Retinal pigment epithelial cell (primary cell): Measurements from ENCODE around the gene TTLL4.
"Not testable (repeated sequence)": the region's sequence is repeated elsewhere in the genome, so short reads cannot be mapped to it uniquely, and the experiment has no call there.

ENCODE experiments used
- DNase-seq: peaks from one replicate; pipeline ENCODE4 v3.0.0-alpha.2; 2010; ENCODE audit warnings: low read depth
- H3K4me3 ChIP-seq: 2 replicates; pipeline ENCODE4 v1.5.1; 2011; ENCODE audit warnings: mild to moderate bottlenecking, low read length, control low read depth, moderate library complexity
- TF ChIP-seq, protein P1 (sequence below): conservative IDR thresholded peaks from 2 replicates; pipeline ENCODE4 v1.5.1; 2011; ENCODE audit warnings: low read depth, low read length, control low read depth, inconsistent platforms

Gene TTLL4

DNA sequence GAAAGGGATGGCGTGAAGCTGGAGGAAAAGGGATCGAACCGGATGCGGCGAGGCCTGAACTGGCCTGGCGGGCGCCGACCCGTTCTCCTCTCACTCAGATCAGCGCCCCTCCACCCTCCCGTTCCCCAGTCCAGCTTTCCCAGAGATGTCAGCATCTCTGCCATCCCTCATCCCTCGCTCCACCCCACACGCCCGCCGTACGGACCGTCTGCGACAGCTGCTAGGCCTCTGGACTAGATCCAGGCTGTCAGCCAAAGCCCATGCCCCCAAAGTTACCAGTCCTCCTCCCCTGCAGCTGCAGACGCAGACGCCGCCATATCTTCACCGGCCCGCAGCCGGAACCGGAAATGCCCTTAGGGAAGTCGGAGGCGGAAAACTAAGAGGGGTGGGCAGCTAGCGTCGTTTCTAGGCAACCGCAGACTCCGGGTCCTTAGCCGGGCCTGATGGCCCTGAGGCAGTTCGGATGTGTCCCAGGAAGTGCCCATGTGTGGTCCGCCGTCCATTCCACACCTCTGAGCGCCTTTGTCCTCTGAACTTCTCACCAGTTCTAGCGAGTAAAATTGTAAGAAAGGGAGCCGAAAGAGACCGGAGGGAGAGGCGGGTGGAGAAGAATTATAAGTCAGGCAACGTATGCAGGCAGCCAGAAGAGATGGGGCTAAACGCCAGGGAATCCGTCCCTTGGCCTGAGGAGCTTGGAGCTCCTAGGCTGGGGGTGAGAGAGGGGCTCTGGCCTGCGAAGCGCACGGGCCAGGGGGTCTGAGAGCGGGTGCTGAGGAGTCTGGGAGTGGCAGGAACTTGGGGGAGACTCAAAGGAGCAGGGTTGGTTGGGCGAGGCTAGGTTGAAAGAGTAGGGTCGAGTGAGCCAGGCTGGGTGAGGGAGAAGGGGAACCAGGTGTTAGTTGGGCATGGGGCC, 38.7 kb upstream of the TTLL4 start, which contains the start of the genes RNF25 and STK36:
RNF25 (minus strand) TSS at position 349 of the 913 bp plus-strand sequence; CDS start at position 317, 32 bp downstream.
STK36 (plus strand) TSS at position 433 of the 913 bp plus-strand sequence. CDS start 744 bp downstream, outside the sequence.
- TF ChIP-seq, protein P1, sequence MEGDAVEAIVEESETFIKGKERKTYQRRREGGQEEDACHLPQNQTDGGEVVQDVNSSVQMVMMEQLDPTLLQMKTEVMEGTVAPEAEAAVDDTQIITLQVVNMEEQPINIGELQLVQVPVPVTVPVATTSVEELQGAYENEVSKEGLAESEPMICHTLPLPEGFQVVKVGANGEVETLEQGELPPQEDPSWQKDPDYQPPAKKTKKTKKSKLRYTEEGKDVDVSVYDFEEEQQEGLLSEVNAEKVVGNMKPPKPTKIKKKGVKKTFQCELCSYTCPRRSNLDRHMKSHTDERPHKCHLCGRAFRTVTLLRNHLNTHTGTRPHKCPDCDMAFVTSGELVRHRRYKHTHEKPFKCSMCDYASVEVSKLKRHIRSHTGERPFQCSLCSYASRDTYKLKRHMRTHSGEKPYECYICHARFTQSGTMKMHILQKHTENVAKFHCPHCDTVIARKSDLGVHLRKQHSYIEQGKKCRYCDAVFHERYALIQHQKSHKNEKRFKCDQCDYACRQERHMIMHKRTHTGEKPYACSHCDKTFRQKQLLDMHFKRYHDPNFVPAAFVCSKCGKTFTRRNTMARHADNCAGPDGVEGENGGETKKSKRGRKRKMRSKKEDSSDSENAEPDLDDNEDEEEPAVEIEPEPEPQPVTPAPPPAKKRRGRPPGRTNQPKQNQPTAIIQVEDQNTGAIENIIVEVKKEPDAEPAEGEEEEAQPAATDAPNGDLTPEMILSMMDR: no peak
- DNase-seq: peak; percentile 62
- H3K4me3 ChIP-seq: peak within 1 kb of the TSS; percentile 94

DNA sequence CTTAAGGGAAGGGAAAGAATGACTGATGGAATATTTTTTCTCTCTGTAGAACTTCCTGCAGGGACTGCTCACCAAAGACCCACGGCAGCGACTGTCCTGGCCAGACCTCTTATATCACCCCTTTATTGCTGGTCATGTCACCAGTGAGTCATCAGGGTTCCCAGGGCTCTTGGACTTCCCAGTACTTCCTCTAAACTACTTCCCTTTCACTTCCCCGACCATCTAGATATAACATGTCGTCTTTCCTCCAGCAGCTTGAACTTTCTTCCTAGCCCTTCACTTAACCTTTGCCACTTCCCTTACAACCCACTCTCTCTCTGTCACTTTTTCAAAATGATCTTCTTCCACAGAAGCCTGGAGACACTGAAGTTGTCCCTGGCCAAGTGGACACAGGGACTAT, 31.5 kb upstream of the TTLL4 start:
- TF ChIP-seq, protein P1: no peak
- no peak for DNase-seq
- H3K4me3 ChIP-seq: no peak overlapping the region

GRCh38 chr2:218680061-218680460, 30.6 kb upstream of the TTLL4 start:
- TF ChIP-seq, protein P1: no peak
- no peak overlapping the region for H3K4me3 ChIP-seq
- no peak for DNase-seq

DNA sequence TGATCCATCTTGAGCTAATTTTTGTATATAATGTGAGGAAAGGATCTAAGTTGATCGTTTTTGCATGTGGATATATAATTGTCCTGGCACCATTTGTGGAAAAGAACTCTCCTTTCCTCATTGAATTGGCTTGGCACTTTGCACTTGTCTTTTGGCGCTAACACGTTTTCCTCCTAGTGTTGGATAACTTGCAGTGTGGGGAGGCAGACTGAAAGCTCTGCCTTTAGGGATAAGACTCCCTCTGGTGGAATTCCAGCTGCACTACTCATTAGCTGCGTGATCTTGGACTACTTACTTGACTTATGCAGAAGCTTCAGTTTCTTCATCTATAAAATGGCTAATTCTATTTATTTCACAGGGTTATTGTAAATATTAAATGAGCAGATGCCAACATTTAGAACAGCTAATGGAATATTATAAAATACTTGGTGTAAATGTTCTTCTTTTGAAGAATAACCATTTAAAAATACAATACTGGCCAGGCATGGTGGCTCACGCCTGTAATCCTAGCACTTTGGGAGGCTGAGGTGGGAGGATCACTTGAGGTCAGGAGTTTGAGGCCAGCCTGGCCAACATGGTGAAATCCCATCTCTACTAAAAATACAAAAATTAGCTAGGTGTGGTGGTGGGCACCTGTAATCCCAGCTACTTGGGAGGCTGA, 23.1 kb upstream of the TTLL4 start:
- not testable (repeated sequence) for H3K4me3 ChIP-seq
- DNase-seq: peak; percentile 52
- TF ChIP-seq, protein P1: peak; percentile 95

DNA sequence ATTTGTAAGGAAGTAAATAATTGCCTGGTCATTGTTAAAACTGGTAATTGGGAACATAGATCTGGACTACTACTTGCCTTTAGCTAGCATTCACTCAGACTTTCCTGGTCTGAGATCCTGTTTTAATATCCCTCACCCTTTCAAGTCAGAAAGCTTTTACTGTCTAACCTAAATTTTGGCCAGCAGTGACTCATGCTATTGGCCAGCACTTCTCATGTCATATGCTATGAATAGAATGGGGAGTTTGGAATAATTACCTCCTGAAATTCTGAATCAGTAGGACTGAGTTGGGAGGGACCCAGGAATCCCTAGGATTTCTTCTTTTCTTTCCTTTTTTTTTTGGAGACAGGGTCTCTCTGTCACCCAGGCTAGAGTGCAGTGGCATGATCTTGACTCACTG, 19.4 kb upstream of the TTLL4 start:
- DNase-seq: no peak
- TF ChIP-seq, protein P1: no peak
- H3K4me3 ChIP-seq: no peak overlapping the region

GRCh38 chr2:218694405-218695145, 16.1 kb upstream of the TTLL4 start:
- TF ChIP-seq, protein P1: no peak
- DNase-seq: no peak
- H3K4me3 ChIP-seq: no peak overlapping the region
